Measurements from ENCODE around the gene SLC35F6.
A peak's percentile ranks its signal among the peaks of the same experiment; 100 is the strongest.

SLC35F6 gene

GRCh38 chr2:26764078-26764887, at the start of gene SLC35F6:
TSS of gene SLC35F6 (plus strand) at chr2:26764284. CDS start at chr2:26764350, 66 bp downstream.
- DNase-seq, result peak; percentile 30

GRCh38 chr2:26715528-26716270, 48.4 kb upstream of the SLC35F6 start:
- no peak for DNase-seq

- DNase-seq, result no peak
These were observed 47.7 kb upstream of the SLC35F6 start for GRCh38 chr2:26716340-26716739.

GRCh38 chr2:26716769-26717168, 47.3 kb upstream of the SLC35F6 start:
- DNase-seq, result no peak

GRCh38 chr2:26717362-26717761, 46.7 kb upstream of the SLC35F6 start:
- no peak for DNase-seq

- no peak for DNase-seq
These were observed 45.0 kb upstream of the SLC35F6 start for GRCh38 chr2:26718949-26719686.

GRCh38 chr2:26720322-26721114, 43.6 kb upstream of the SLC35F6 start:
- DNase-seq, result no peak

- peak; percentile 70 for DNase-seq
These were observed 42.7 kb upstream of the SLC35F6 start for GRCh38 chr2:26721115-26722032.

GRCh38 chr2:26722328-26722727, 41.8 kb upstream of the SLC35F6 start:
- DNase-seq, result no peak

- DNase-seq, result no peak
These were observed 41.2 kb upstream of the SLC35F6 start for GRCh38 chr2:26722911-26723310.

- DNase-seq, result no peak
These were observed 40.6 kb upstream of the SLC35F6 start for GRCh38 chr2:26723475-26723874.

- no peak for DNase-seq
These were observed 39.9 kb upstream of the SLC35F6 start for GRCh38 chr2:26723991-26724750.

- DNase-seq, result no peak
These were observed 39.1 kb upstream of the SLC35F6 start for GRCh38 chr2:26724784-26725520.

- no peak for DNase-seq
These were observed 38.6 kb upstream of the SLC35F6 start for GRCh38 chr2:26725521-26725820.

GRCh38 chr2:26726228-26726627, 37.9 kb upstream of the SLC35F6 start:
- no peak for DNase-seq

- no peak for DNase-seq
These were observed 36.2 kb upstream of the SLC35F6 start for GRCh38 chr2:26727641-26728561.

GRCh38 chr2:26729311-26729710, 34.8 kb upstream of the SLC35F6 start:
- DNase-seq, result no peak

- DNase-seq, result no peak
These were observed 33.3 kb upstream of the SLC35F6 start for GRCh38 chr2:26730549-26731344.
